HepG2 (cell line): Measurements from ENCODE around the gene USP38. TPM values are rescaled to one million over a fixed set of nuclear protein-coding genes. Genes with fewer than 3 reads are reported as not detected.
A peak's percentile ranks its signal among the peaks of the same experiment; 100 is the strongest.

Source experiments
- FIP1L1 ChIP-seq: fragments of 200-400 bp; formaldehyde crosslinking; IDR thresholded peaks from 2 replicates; pipeline ENCODE4 v1.6.1; 2018; ENCODE audit warnings: low read depth, mild to moderate bottlenecking, low read length, moderate library complexity, borderline replicate concordance; ENCODE audit not compliant: insufficient read depth
- FOSL2 ChIP-seq: sonication (generic); formaldehyde crosslinking; IDR thresholded peaks from 2 replicates; pipeline ENCODE4 v1.4.0; 2020; ENCODE audit warnings: missing genetic modification reagents
- HIC2 ChIP-seq: sonication (generic); formaldehyde crosslinking; IDR thresholded peaks from 2 replicates; pipeline ENCODE4 v1.9.0; 2022; ENCODE audit warnings: low read depth, missing genetic modification reagents
- HOXA5 ChIP-seq: sonication (generic); formaldehyde crosslinking; IDR thresholded peaks from 2 replicates; pipeline ENCODE4 v1.4.0; 2020; ENCODE audit warnings: missing genetic modification reagents
- IRF2 ChIP-seq: IDR thresholded peaks from 2 replicates; pipeline ENCODE4 v1.6.1; 2018; ENCODE audit warnings: missing genetic modification reagents, missing compliant biosample characterization
- KAT8 ChIP-seq: IDR thresholded peaks from 2 replicates; pipeline ENCODE4 v1.6.1; 2016; ENCODE audit warnings: missing genetic modification reagents, missing compliant biosample characterization
- LBX2 ChIP-seq: sonication (generic); formaldehyde crosslinking; IDR thresholded peaks from 2 replicates; pipeline ENCODE4 v1.5.0; 2020; ENCODE audit warnings: missing genetic modification reagents, mild to moderate bottlenecking, borderline replicate concordance
- MAFG ChIP-seq: sonication (generic); formaldehyde crosslinking; IDR thresholded peaks from 2 replicates; pipeline ENCODE4 v1.5.1; 2020; ENCODE audit warnings: mild to moderate bottlenecking, missing genetic modification reagents
- MTERF4 ChIP-seq: sonication (generic); formaldehyde crosslinking; IDR thresholded peaks from 2 replicates; pipeline ENCODE4 v1.8.0; 2023; ENCODE audit warnings: mild to moderate bottlenecking, missing genetic modification reagents
- MYPOP ChIP-seq: sonication (generic); formaldehyde crosslinking; IDR thresholded peaks from 2 replicates; pipeline ENCODE4 v1.8.1; 2023; ENCODE audit warnings: mild to moderate bottlenecking, moderate library complexity, missing genetic modification reagents
- NFE2 ChIP-seq: sonication (generic); formaldehyde crosslinking; IDR thresholded peaks from 2 replicates; pipeline ENCODE4 v1.4.0; 2020; ENCODE audit warnings: missing genetic modification reagents
- NFE2L2 ChIP-seq: fragments of 150-350 bp; IDR thresholded peaks from 2 replicates; pipeline ENCODE4 v1.6.1; 2014; ENCODE audit warnings: low read length
- NFIC ChIP-seq: IDR thresholded peaks from 2 replicates; pipeline ENCODE4 v1.6.1; 2012; ENCODE audit warnings: mild to moderate bottlenecking, low read length, inconsistent platforms
- RERE ChIP-seq: IDR thresholded peaks from 2 replicates; pipeline ENCODE4 v1.6.1; 2016; ENCODE audit warnings: low read depth, missing genetic modification reagents, missing compliant biosample characterization
- ZC3H4 ChIP-seq: sonication (generic); formaldehyde crosslinking; IDR thresholded peaks from 2 replicates; pipeline ENCODE4 v1.4.0; 2020; ENCODE audit warnings: missing genetic modification reagents, borderline replicate concordance
- ZFAT ChIP-seq: sonication (generic); formaldehyde crosslinking; conservative IDR thresholded peaks from 2 replicates; pipeline ENCODE4 v1.8.1; 2023; ENCODE audit warnings: missing genetic modification reagents, inconsistent platforms
- ZNF510 ChIP-seq: sonication (generic); formaldehyde crosslinking; IDR thresholded peaks from 2 replicates; pipeline ENCODE4 v1.4.0; 2020; ENCODE audit warnings: low read depth, mild to moderate bottlenecking, missing genetic modification reagents
- ZNF513 ChIP-seq: sonication (generic); formaldehyde crosslinking; conservative IDR thresholded peaks from 2 replicates; pipeline ENCODE4 v1.5.0; 2020; ENCODE audit warnings: missing genetic modification reagents
- ZNF543 ChIP-seq: sonication (generic); formaldehyde crosslinking; IDR thresholded peaks from 2 replicates; pipeline ENCODE4 v1.4.0; 2020; ENCODE audit warnings: mild to moderate bottlenecking, missing genetic modification reagents
- ZNF557 ChIP-seq: sonication (generic); formaldehyde crosslinking; IDR thresholded peaks from 2 replicates; pipeline ENCODE4 v1.4.0; 2020; ENCODE audit warnings: missing genetic modification reagents
- ZNF629 ChIP-seq: sonication (generic); formaldehyde crosslinking; conservative IDR thresholded peaks from 2 replicates; pipeline ENCODE4 v1.5.0; 2020; ENCODE audit warnings: missing genetic modification reagents
- polyA plus RNA-seq, 8 experiments: library from polyadenylated mRNA; depleted of rRNA in 3 of 8; stranded (reverse) in 7 of 8; unstranded in 1 of 8; fragments of >200 nt; fragmentation: Illumina TruSeq in 4 of 8; extraction: Trizol in 4 of 8; gene quantifications; 2 replicates each; pipeline versions ENCODE4 v1.2.1 to v1.2.3, GENCODE V29; 2011 to 2016; ENCODE audit warnings: low read depth in 4 of 8, missing spikeins in 1 of 8, mixed read lengths in 1 of 8; ENCODE audit not compliant: insufficient read depth in 1 of 8
- total RNA-seq, 5 experiments: library from RNA; depleted of rRNA; stranded (reverse); fragments of >200 nt; fragmentation: Illumina TruSeq; extraction: Trizol; gene quantifications; 2 replicates each; pipeline ENCODE4 v1.2.3, GENCODE V29; 2016; ENCODE audit warnings: low read depth in 1 of 5

Gene USP38
- total and polyA plus RNA-seq, 2 of the 13 experiments (the other 11 are each of a cell fraction or from before 2014, with no cell fraction given) = 4.5 to 11.8 TPM

- TF ChIP-seq NFE2L2 = peak; percentile 93
- no peak for TF ChIP-seq IRF2 (CRISPR knock-in tag)
- TF ChIP-seq MTERF4 = no peak
- TF ChIP-seq ZNF510 (CRISPR knock-in tag) = no peak
- no peak for TF ChIP-seq LBX2 (CRISPR knock-in tag)
- TF ChIP-seq ZFAT (CRISPR knock-in tag) = no peak
- no peak for TF ChIP-seq ZNF557 (CRISPR knock-in tag)
- TF ChIP-seq FOSL2 = peak; percentile 68
- TF ChIP-seq NFIC = no peak
- no peak for TF ChIP-seq RERE (CRISPR knock-in tag)
- no peak for TF ChIP-seq FIP1L1
- TF ChIP-seq ZNF629 (CRISPR knock-in tag) = no peak
- TF ChIP-seq HOXA5 (CRISPR knock-in tag) = no peak
- TF ChIP-seq MYPOP (CRISPR knock-in tag) = no peak
- no peak for TF ChIP-seq ZNF513
- TF ChIP-seq MAFG (CRISPR knock-in tag) = peak; percentile 30; the same call in 1 of the 2 replicates
- no peak for TF ChIP-seq HIC2 (CRISPR knock-in tag)
- TF ChIP-seq ZC3H4 (CRISPR knock-in tag) = no peak
- peak; percentile 90; the same call in 1 of the 2 replicates for TF ChIP-seq NFE2 (CRISPR knock-in tag)
- TF ChIP-seq ZNF543 (CRISPR knock-in tag) = no peak
- no peak for TF ChIP-seq KAT8 (CRISPR knock-in tag)
These were observed 57.2 kb downstream of the USP38 start (continued) for GRCh38 chr4:143241892-143242291.
